AG10803 (cell line): Measurements from ENCODE around the gene CHN2.
A peak's percentile ranks its signal among the peaks of the same experiment; 100 is the strongest.

Experiments used
- DNase-seq: peaks from one replicate; pipeline ENCODE4 v3.0.0; 2010; ENCODE audit warnings: low read depth
- H3K4me3 ChIP-seq: 2 replicates; pipeline ENCODE4 v1.5.1; 2011; ENCODE audit warnings: mild to moderate bottlenecking, low read length, control low read depth
- CTCF ChIP-seq: conservative IDR thresholded peaks from 2 replicates; pipeline ENCODE4 v1.5.1; 2011; ENCODE audit warnings: mild to moderate bottlenecking, low read length, control low read depth, inconsistent platforms

CHN2 gene

GRCh38 chr7:29405891-29406290 lies 211.3 kb downstream of the CHN2 start:
- H3K4me3 ChIP-seq, result no peak overlapping the region
- TF ChIP-seq CTCF, result no peak

GRCh38 chr7:29406366-29406765 lies 211.8 kb downstream of the CHN2 start:
- H3K4me3 ChIP-seq, result no peak overlapping the region
- no peak for TF ChIP-seq CTCF
- DNase-seq, result no peak

More at GRCh38 chr7:29405891-29406290, 211.3 kb downstream of the CHN2 start:
- no peak for DNase-seq

DNA sequence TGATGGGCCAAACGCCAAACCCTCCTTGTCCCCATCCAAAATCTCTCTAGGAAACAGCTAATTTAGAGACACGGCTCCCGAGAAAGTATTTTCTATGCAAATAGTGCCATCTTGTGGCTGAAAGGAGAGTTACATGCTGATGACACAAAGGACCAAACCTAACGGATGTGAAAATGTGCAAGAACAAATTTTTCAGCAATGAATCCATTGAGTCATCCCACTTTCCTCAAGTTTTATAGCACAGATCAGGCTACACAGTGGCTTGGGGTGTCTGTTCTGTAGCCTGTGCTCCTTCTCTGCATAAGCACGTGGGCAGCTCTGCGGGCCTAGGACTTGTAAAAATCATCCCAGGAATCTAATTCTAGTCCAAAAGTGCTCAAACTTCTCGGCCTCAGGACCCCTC lies 214.3 kb downstream of the CHN2 start:
- H3K4me3 ChIP-seq, result no peak overlapping the region
- peak; percentile 71 for DNase-seq
- TF ChIP-seq CTCF, result peak; percentile 88

DNA sequence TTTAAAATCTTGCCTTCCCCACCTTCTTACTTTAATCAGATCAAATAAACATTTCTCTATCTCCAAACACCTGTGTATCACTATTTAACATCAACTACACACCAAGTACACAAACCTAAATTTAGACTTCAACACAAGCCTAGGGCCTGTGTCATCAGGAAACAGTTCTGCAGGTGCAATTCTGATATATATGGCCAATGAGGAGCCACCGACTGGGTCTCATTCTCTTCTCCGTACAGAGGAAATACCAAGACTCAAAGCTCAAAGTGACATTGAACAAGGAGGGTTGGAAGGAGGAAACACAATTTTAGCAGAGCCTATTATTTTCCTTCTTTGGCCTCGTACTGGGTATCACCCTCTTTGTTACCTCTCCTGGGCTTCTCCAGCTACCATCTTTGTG lies 216.4 kb downstream of the CHN2 start:
- DNase-seq, result no peak

GRCh38 chr7:29412912-29413311 lies 218.3 kb downstream of the CHN2 start:
- no peak overlapping the region for H3K4me3 ChIP-seq
- no peak for TF ChIP-seq CTCF
- no peak for DNase-seq

More for the DNA sequence above, 216.4 kb downstream of the CHN2 start:
- TF ChIP-seq CTCF, result no peak
- H3K4me3 ChIP-seq, result no peak overlapping the region

DNA sequence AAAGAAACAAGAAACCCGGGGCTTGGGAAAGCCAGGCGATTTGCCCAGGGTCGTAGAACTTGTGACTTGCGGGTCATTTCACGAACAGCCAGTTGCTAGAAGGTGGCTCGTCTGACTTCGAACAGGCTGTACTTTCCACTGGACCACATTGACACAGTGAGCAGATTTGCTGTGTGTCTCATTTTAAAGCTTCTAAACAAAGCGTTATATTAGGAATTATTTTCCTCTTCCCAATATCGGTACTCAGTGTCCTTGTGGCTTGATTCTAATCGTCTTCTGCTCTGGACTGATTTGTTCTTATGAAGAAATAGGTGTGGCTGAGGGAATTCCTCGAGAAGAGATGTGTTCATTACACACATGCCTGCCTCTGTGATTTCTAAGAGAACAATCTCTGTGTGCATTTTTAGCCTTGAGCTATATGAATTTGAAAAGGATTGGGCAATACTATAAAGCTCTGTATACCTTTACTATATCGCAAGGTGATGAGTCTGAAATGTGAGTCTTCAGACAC lies 219.1 kb downstream of the CHN2 start:
- no peak for DNase-seq
- no peak for TF ChIP-seq CTCF
- no peak overlapping the region for H3K4me3 ChIP-seq

GRCh38 chr7:29414216-29414615 lies 219.6 kb downstream of the CHN2 start:
- no peak for DNase-seq
- no peak overlapping the region for H3K4me3 ChIP-seq
- no peak for TF ChIP-seq CTCF
